HepG2 (cell line): ENCODE data around the gene KISS1R. TPM values are rescaled to one million over a fixed set of nuclear protein-coding genes. Genes with fewer than 3 reads are reported as not detected.

Experiments
- GZF1 ChIP-seq: sonication (generic); formaldehyde crosslinking; IDR thresholded peaks from 2 replicates; pipeline ENCODE4 v1.5.1; 2020; ENCODE audit warnings: mild to moderate bottlenecking, missing genetic modification reagents
- MAF1 ChIP-seq: sonication (generic); formaldehyde crosslinking; IDR thresholded peaks from 2 replicates; pipeline ENCODE4 v1.5.0; 2020; ENCODE audit warnings: missing genetic modification reagents, borderline replicate concordance
- MTF1 ChIP-seq: sonication (generic); formaldehyde crosslinking; IDR thresholded peaks from 2 replicates; pipeline ENCODE4 v1.5.0; 2020; ENCODE audit warnings: missing genetic modification reagents
- NCOA2 ChIP-seq: sonication (generic); formaldehyde crosslinking; IDR thresholded peaks from 2 replicates; pipeline ENCODE4 v1.8.0; 2022; ENCODE audit warnings: inconsistent platforms
- NFIB ChIP-seq: sonication (generic); formaldehyde crosslinking; IDR thresholded peaks from 2 replicates; pipeline ENCODE4 v1.9.0; 2021; ENCODE audit warnings: missing genetic modification reagents, mild to moderate bottlenecking, borderline replicate concordance
- PHF20 ChIP-seq: sonication (generic); formaldehyde crosslinking; IDR thresholded peaks from 2 replicates; pipeline ENCODE4 v1.5.0; 2020; ENCODE audit warnings: mild to moderate bottlenecking, missing genetic modification reagents
- PPARG ChIP-seq: conservative IDR thresholded peaks from 2 replicates; pipeline ENCODE4 v1.6.1; 2016; ENCODE audit warnings: missing biosample characterization, missing genetic modification reagents
- RFX5 ChIP-seq: IDR thresholded peaks from 2 replicates; pipeline ENCODE4 v1.6.1; 2011; ENCODE audit warnings: low read depth, low read length, improper control_type of control experiment
- RFXANK ChIP-seq: IDR thresholded peaks from 2 replicates; pipeline ENCODE4 v1.6.1; 2016
- RORA ChIP-seq: sonication (generic); formaldehyde crosslinking; IDR thresholded peaks from 2 replicates; pipeline ENCODE4 v1.5.0; 2020; ENCODE audit warnings: mild to moderate bottlenecking, missing genetic modification reagents, moderate library complexity
- SIX1 ChIP-seq: sonication (generic); formaldehyde crosslinking; IDR thresholded peaks from 2 replicates; pipeline ENCODE4 v1.4.0; 2020; ENCODE audit warnings: missing genetic modification reagents, borderline replicate concordance
- SP140L ChIP-seq: sonication (generic); formaldehyde crosslinking; IDR thresholded peaks from 2 replicates; pipeline ENCODE4 v1.4.0; 2020; ENCODE audit warnings: missing genetic modification reagents, borderline replicate concordance
- TBX2 ChIP-seq: sonication (generic); formaldehyde crosslinking; IDR thresholded peaks from 2 replicates; pipeline ENCODE4 v1.5.0; 2020; ENCODE audit warnings: missing genetic modification reagents, mild to moderate bottlenecking, borderline replicate concordance
- TCF7L2 ChIP-seq: IDR thresholded peaks from 2 replicates; pipeline ENCODE4 v1.6.1; 2011; ENCODE audit warnings: mild to moderate bottlenecking, low read depth, low read length, moderate library complexity
- ZBTB8A ChIP-seq: sonication (generic); formaldehyde crosslinking; IDR thresholded peaks from 2 replicates; pipeline ENCODE4 v1.4.0; 2020; ENCODE audit warnings: mild to moderate bottlenecking, low read depth, missing genetic modification reagents, borderline replicate concordance
- ZEB1 ChIP-seq: IDR thresholded peaks from 2 replicates; pipeline ENCODE4 v1.6.1; 2012; ENCODE audit warnings: mild to moderate bottlenecking, low read depth, inconsistent platforms; ENCODE audit not compliant: insufficient replicate concordance
- ZNF263 ChIP-seq: sonication (generic); formaldehyde crosslinking; IDR thresholded peaks from 2 replicates; pipeline ENCODE4 v1.4.0; 2020; ENCODE audit warnings: missing genetic modification reagents
- ZNF292 ChIP-seq: sonication (generic); formaldehyde crosslinking; IDR thresholded peaks from 2 replicates; pipeline ENCODE4 v1.8.1; 2022; ENCODE audit warnings: mild to moderate bottlenecking, low read depth, missing genetic modification reagents, borderline replicate concordance
- ZNF296 ChIP-seq: sonication (generic); formaldehyde crosslinking; conservative IDR thresholded peaks from 2 replicates; pipeline ENCODE4 v1.5.0; 2020; ENCODE audit warnings: mild to moderate bottlenecking, missing genetic modification reagents
- ZNF441 ChIP-seq: sonication (generic); formaldehyde crosslinking; IDR thresholded peaks from 2 replicates; pipeline ENCODE4 v1.7.0; 2021; ENCODE audit warnings: missing genetic modification reagents, borderline replicate concordance
- ZNF556 ChIP-seq: sonication (generic); formaldehyde crosslinking; IDR thresholded peaks from 2 replicates; pipeline ENCODE4 v1.4.0; 2020; ENCODE audit warnings: mild to moderate bottlenecking, missing genetic modification reagents, borderline replicate concordance
- polyA plus RNA-seq, 8 experiments: library from polyadenylated mRNA; depleted of rRNA in 3 of 8; stranded (reverse) in 7 of 8; unstranded in 1 of 8; fragments of >200 nt; fragmentation: Illumina TruSeq in 4 of 8; extraction: Trizol in 4 of 8; gene quantifications; 2 replicates each; pipeline versions ENCODE4 v1.2.1 to v1.2.3, GENCODE V29; 2011 to 2016; ENCODE audit warnings: low read depth in 4 of 8, missing spikeins in 1 of 8, mixed read lengths in 1 of 8; ENCODE audit not compliant: insufficient read depth in 1 of 8
- total RNA-seq, 5 experiments: library from RNA; depleted of rRNA; stranded (reverse); fragments of >200 nt; fragmentation: Illumina TruSeq; extraction: Trizol; gene quantifications; 2 replicates each; pipeline ENCODE4 v1.2.3, GENCODE V29; 2016; ENCODE audit warnings: low read depth in 1 of 5
- TF ChIP-seq, protein P1 (sequence below): sonication (generic); formaldehyde crosslinking; IDR thresholded peaks from 2 replicates; pipeline ENCODE4 v1.5.1; 2020; ENCODE audit warnings: mild to moderate bottlenecking, missing genetic modification reagents, borderline replicate concordance
- TF ChIP-seq, protein P2 (sequence below): IDR thresholded peaks from 2 replicates; pipeline ENCODE4 v1.6.1; 2012; ENCODE audit warnings: inconsistent platforms
- TF ChIP-seq, protein P3 (sequence below): fragments of 450-650 bp; IDR thresholded peaks from 2 replicates; pipeline ENCODE4 v1.6.1; 2017

The KISS1R gene
- total and polyA plus RNA-seq, 2 of the 13 experiments (the other 11 are each of a cell fraction or from before 2014, with no cell fraction given), result 1.1 to 10.2 TPM

DNA sequence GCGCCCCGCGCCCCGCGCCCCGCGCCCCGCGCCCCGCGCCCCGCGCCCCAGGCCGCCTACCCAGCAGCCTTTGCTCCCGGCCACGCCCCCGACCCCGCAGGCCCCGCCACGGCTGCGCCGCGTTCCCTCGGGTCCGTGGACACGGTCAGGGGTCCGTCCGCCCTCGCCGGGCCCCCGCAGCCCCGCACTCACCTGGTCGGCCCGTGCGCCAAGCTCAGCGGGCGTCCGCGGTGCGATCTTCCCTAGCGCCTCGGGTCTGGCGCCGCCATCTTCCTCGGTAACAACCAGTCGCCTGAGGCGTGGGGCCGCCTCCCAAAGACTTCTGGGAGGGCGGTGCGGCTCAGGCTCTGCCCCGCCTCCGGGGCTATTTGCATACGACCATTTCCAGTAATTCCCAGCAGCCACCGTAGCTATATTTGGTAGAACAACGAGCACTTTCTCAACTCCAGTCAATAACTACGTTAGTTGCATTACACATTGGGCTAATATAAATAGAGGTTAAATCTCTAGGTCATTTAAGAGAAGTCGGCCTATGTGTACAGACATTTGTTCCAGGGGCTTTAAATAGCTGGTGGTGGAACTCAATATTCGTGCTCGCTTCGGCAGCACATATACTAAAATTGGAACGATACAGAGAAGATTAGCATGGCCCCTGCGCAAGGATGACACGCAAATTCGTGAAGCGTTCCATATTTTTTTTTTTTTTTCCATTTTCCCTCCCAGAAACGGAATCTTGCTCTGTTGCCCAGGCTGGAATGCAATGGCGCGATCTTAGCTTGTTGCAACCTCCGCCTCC, 24.0 kb upstream of the KISS1R start, which contains the start of the genes MED16 and RNU6-9 (continued):
- TF ChIP-seq, protein P1, sequence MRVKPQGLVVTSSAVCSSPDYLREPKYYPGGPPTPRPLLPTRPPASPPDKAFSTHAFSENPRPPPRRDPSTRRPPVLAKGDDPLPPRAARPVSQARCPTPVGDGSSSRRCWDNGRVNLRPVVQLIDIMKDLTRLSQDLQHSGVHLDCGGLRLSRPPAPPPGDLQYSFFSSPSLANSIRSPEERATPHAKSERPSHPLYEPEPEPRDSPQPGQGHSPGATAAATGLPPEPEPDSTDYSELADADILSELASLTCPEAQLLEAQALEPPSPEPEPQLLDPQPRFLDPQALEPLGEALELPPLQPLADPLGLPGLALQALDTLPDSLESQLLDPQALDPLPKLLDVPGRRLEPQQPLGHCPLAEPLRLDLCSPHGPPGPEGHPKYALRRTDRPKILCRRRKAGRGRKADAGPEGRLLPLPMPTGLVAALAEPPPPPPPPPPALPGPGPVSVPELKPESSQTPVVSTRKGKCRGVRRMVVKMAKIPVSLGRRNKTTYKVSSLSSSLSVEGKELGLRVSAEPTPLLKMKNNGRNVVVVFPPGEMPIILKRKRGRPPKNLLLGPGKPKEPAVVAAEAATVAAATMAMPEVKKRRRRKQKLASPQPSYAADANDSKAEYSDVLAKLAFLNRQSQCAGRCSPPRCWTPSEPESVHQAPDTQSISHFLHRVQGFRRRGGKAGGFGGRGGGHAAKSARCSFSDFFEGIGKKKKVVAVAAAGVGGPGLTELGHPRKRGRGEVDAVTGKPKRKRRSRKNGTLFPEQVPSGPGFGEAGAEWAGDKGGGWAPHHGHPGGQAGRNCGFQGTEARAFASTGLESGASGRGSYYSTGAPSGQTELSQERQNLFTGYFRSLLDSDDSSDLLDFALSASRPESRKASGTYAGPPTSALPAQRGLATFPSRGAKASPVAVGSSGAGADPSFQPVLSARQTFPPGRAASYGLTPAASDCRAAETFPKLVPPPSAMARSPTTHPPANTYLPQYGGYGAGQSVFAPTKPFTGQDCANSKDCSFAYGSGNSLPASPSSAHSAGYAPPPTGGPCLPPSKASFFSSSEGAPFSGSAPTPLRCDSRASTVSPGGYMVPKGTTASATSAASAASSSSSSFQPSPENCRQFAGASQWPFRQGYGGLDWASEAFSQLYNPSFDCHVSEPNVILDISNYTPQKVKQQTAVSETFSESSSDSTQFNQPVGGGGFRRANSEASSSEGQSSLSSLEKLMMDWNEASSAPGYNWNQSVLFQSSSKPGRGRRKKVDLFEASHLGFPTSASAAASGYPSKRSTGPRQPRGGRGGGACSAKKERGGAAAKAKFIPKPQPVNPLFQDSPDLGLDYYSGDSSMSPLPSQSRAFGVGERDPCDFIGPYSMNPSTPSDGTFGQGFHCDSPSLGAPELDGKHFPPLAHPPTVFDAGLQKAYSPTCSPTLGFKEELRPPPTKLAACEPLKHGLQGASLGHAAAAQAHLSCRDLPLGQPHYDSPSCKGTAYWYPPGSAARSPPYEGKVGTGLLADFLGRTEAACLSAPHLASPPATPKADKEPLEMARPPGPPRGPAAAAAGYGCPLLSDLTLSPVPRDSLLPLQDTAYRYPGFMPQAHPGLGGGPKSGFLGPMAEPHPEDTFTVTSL (CRISPR knock-in tag), result no peak
- TF ChIP-seq ZNF263 (0 out of 2 replicates have a peak, but pooled peaks have one; percentile 21), RFXANK (CRISPR knock-in tag) (no peak), MTF1 (no peak), MAF1 (no peak; the same call in 1 of the 2 replicates), GZF1 (CRISPR knock-in tag) (no peak), ZNF441 (CRISPR knock-in tag) (no peak), PPARG (CRISPR knock-in tag) (peak; percentile 18; the same call in 1 of the 2 replicates), TBX2 (CRISPR knock-in tag) (peak; percentile 25; the same call in 1 of the 2 replicates), ZEB1 (no peak), ZNF556 (no peak), PHF20 (CRISPR knock-in tag) (peak; percentile 79), NFIB (CRISPR knock-in tag) (no peak), ZBTB8A (CRISPR knock-in tag) (no peak), SP140L (CRISPR knock-in tag) (no peak), ZNF292 (CRISPR knock-in tag) (no peak), RORA (CRISPR knock-in tag) (no peak), RFX5 (no peak), SIX1 (no peak; the same call in 1 of the 2 replicates), NCOA2 (no peak), TCF7L2 (no peak), ZNF296 (no peak)
- TF ChIP-seq, protein P2, sequence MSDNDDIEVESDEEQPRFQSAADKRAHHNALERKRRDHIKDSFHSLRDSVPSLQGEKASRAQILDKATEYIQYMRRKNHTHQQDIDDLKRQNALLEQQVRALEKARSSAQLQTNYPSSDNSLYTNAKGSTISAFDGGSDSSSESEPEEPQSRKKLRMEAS, result peak; percentile 42; the same call in 1 of the 2 replicates
- TF ChIP-seq, protein P3, sequence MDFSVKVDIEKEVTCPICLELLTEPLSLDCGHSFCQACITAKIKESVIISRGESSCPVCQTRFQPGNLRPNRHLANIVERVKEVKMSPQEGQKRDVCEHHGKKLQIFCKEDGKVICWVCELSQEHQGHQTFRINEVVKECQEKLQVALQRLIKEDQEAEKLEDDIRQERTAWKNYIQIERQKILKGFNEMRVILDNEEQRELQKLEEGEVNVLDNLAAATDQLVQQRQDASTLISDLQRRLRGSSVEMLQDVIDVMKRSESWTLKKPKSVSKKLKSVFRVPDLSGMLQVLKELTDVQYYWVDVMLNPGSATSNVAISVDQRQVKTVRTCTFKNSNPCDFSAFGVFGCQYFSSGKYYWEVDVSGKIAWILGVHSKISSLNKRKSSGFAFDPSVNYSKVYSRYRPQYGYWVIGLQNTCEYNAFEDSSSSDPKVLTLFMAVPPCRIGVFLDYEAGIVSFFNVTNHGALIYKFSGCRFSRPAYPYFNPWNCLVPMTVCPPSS, result no peak
